GM12872 (cell line): ENCODE measurements around the gene SMURF2.

Source experiments
- CTCF ChIP-seq: IDR thresholded peaks from 3 replicates; pipeline ENCODE4 v1.5.1; 2011; ENCODE audit warnings: low read depth, mild to moderate bottlenecking, low read length, moderate library complexity; ENCODE audit not compliant: insufficient read depth

Gene SMURF2

GRCh38 chr17:64627797-64628196 is 34.3 kb downstream of the SMURF2 start:
- TF ChIP-seq CTCF = no peak

- TF ChIP-seq CTCF = no peak
Measured at GRCh38 chr17:64626827-64627226, 35.3 kb downstream of the SMURF2 start.

DNA sequence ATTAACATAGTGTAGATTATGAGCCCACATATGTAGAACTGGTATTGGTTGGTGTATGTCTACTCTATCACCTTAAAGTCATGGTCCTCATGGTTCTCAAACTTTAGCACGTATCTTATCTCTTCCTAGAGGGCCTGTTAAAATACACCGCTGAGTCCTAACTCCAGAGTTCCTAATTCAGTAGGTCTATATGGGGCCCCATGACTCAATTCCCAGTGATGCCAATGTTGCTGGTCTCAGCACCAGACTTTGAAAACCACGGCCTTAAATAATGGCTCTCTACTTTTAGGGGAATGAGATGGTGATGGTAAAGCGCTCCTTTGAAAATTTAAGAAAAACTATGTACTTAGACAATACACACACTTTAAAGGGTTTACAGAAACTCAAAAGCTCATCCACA is 36.6 kb downstream of the SMURF2 start:
- TF ChIP-seq CTCF = no peak

- TF ChIP-seq CTCF = no peak
Measured at GRCh38 chr17:64622931-64623654, 39.0 kb downstream of the SMURF2 start.

DNA sequence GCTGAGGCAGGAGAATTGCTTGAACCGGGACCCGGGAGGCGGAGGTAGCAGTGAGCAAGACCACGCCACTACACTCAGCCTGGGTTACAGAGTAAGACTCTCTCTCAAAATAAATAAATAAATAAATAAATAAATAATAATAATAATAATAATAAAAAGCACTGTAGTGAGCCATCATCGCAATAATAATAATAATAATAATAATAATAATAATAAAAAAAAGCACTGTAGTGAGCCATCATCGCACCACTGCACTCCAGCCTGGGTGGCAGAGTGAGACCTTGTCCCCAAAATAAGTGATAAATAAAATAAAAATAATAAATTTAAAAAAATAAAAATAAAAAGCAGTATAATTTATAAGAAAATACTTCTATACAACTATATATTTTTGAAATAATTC is 40.3 kb downstream of the SMURF2 start:
- no peak for TF ChIP-seq CTCF

- TF ChIP-seq CTCF = no peak
Measured at GRCh38 chr17:64618848-64619247, 43.3 kb downstream of the SMURF2 start.

- TF ChIP-seq CTCF = no peak
Measured at GRCh38 chr17:64617125-64617780, 44.9 kb downstream of the SMURF2 start.
